ENCODE measurements around the gene ATP2C2.
"Not testable (repeated sequence)": the region's sequence is repeated elsewhere in the genome, so short reads cannot be mapped to it uniquely, and the experiment has no call there.

The ATP2C2 gene

DNA sequence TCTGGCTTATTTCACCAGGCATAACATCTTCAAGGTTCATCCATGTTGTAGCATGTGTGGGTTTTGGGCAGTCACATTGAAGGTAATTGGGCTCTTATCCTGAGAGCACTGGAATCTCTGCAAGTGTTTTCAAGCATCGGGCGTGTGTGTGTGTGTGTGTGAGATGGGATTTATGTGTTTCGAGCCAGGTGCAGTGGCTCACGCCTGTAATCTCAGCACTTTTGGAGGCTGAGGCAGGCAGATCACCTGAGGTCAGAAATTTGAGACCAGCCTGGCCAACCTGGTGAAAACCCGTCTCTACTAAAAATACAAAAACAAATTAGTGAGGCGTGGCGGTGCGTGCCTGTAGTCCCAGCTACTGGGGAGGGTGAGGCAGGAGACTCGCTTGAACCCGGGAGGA lies 27.7 kb downstream of the ATP2C2 start:
- DNase-seq, result not testable (repeated sequence)

DNA sequence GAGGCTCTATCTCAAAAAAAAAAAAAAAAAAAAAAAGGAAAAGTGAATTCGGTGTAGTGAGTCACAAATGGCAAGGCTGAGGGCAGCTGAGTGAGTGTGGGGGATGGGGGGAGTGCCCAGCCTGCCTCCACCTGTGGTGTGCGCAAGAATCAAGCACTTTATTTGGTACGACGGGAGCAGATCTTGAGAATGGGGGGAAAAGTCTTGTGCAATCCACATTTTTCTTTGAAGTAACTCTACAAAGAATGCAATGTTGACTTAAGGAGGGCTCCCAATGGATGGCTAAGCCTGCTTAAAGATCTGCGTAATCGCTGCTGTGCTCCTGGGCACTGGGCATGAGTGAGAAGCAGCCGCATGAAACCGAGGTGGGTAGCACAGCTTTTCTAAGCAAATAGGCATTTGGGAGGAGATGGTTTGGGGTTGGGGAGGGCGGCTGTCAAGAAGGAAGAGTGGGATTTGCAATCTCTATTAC lies 28.2 kb downstream of the ATP2C2 start:
- DNase-seq, result no peak

DNA sequence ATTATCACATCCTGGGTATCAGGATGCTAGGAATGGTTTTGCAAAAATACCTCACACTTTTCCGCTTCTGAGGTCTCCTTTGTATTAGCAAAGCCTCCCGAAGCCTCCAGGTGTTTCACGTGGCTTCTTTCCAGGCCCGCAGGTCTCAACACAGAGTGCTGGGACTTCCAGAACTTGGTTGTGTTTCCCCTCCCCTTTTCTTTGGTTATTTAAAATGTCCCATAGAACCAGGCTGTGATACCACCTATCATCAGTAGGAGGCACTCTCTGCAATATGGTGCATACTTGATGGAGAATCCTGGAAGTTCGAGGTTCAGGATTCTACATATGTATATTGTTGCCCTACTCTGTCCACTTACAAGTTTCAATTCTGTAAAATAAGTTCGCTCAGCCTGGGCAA lies 28.8 kb downstream of the ATP2C2 start:
- no peak for DNase-seq

DNA sequence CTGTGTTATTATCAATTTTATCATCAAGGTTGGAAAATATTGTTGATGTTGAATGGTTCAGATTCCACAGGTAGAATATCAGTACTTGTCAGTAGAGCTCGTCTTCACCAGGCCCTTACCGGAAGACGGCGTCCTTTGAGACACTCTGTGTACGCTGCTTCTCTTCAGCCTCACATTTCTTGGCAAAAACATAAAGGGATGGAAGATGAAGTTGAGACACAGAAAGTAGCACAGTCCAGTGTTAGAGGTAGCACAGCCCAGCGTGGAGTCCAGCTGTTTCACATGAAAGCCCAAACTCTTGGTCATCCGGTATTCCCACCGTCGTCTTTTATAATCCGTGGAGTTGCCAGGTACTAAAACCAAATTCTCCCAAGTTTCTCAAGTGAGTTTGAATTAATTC lies 30.4 kb downstream of the ATP2C2 start:
- peak in 1 of 51 donors; percentile 8 for DNase-seq

DNA sequence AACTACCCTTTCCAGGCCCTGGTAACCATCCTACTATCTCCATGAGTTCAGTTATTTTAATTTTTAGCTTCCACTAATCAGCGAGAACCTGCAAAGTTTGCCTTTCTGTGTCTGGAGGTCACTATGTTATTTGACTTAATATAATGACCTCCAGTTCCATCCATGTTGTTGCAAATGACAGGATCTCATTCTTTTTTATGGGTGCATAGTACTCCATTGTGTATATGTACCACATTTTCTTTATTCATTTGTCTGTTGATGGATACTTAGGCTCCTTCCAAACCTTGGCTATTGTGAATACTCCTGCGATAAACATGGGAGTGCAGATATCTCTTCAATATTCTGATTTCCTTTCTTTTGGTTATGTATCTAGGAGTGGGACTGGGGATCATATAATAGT lies 31.6 kb downstream of the ATP2C2 start:
- DNase-seq, result not testable (repeated sequence)

GRCh38 chr16:84403435-84403834 lies 35.1 kb downstream of the ATP2C2 start:
- DNase-seq, result not testable (repeated sequence)

- no peak for DNase-seq
Observed at GRCh38 chr16:84404324-84404723, 36.0 kb downstream of the ATP2C2 start.

DNA sequence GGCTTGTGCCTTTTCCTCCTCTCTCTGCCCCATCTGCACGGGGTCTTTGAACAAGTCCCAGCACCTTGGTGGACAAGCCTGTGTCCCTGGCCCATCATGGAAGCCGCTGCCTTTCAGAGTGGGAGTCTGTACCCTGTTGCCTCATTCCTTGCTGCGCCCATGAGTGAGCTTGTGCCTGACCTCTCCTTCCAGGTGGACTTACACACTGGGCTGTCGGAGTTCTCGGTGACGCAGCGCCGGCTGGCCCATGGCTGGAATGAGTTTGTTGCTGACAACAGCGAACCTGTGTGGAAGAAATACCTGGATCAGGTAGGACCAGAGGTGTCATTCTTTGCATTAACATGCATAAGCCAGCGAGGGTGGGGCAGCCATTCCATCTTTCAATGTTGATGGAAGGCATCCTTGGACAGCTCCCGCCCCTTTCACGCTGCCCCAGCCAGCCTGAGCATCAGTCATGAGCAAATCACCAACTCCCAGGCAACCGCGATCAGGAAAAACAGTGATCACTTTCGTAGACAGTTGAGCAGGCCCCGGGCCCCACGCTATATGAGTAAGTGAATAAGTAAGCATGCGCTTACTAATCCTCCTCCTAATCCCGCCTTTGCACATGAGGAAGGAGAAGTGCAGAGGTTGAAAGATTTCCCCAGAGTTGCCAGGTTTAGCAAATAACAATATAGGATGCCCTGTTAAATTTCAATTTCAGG lies 36.8 kb downstream of the ATP2C2 start:
- DNase-seq, result no peak

GRCh38 chr16:84406006-84406963 lies 37.9 kb downstream of the ATP2C2 start:
- peak in 50 of 51 donors; percentile 18 to 96 (median 70) for DNase-seq

- no peak for DNase-seq
Observed at GRCh38 chr16:84407588-84408313, 39.4 kb downstream of the ATP2C2 start.

DNA sequence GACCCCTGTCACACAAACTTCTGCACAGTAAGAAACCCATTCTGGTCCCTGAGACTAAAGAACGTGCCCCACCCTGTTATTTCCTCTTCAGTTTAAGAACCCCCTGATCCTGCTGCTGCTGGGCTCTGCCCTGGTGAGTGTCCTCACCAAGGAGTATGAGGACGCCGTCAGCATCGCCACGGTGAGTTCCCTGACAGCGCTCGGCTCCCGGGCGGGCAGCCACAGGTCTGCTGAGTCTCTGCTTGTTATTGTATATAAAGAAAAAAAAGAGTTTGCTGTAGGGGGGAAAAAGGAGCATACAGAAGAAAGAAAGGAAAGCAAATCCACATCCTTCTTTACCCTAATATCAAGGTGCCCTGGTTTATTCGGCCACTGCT lies 40.0 kb downstream of the ATP2C2 start:
- DNase-seq, result no peak

DNA sequence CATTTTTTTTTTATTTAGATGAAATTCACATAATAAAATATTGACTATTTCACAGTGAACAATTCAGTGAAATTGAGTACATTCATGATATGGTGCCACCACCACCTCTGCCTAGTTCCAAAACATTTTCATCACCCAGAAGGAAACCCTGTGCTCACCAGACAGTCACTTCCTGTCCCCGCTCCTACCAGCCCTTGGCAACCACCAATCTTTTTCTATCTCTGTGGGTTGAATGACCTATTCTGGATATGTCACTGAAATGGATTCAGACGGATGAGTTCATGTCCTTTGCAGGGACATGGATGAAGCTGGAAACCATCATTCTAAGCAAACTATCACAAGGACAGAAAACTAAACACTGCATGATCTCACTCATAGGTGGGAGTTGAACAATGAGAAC lies 40.5 kb downstream of the ATP2C2 start:
- DNase-seq, result no peak

DNA sequence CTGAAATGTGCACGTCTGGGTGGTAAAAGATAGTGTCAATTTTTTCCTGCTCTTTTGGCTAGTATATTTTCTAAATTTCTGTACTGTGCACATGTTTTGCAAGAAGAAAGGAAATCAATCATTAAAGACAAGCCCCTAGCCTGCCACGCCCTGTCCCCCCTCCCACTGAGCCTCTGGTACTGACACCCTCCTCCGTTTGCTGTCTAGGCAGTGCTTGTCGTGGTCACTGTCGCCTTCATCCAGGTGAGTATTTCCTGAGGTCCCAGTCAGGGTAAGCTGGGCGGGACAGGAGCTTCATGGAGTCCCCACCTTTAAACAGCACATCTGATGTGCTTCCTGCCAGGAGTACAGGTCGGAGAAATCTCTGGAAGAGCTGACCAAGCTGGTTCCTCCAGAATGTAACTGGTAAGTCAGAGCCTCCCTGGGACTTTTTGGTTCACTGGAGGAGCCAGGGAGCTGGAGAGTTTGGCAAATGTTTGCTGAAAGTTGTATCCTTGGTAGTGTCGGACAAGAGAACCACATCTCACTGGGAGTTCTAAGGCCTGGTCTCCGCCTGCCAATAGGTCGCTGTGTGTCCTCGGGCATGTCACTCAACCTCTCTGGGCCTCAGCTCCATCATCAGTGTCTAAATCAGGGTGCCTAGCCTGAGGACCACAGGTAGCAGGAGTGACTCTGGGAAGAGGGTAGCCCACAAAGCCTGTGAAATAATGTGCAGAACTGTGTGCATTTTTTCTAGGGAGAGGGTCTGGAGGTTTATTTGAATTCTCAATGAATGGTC lies 42.2 kb downstream of the ATP2C2 start:
- no peak for DNase-seq

DNA sequence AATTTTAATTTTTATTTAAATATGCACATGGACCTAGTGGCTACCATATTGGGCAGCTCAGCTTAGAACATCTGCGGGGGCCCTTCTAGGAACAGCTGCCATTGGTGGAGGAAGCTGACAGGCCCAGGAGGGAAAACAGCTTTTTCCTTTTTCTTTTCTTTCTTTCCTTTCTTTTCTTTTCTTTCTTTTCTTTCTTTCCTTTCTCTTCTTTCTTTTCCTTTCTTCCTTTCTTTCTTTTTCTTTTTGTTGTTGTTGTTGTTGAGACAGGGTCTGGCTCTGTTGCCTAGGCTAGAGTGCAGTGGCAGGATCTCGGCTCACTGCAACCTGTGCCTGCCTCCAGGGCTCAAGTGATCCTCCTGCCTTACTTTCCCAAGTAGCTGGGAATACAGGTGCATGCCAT lies 43.4 kb downstream of the ATP2C2 start:
- DNase-seq, result no peak

DNA sequence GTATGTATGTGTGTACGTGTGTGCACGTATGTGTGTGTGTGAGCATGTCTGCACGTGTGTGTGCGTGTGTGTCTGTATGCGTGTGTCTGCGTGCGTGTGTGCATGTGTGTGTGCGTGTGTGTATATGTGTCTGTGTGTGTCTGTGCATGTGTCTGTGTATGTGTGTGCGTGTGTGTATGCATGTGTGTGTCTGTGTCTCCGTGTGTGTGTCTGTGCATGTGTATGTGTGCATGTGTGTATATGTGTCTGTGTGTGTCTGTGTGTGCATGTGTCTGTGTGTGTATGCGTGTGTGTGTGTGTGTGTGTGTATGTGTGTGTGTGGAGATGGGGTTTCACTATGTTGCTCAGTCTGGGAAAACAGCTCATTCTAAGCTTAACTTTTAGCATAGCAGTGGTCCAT lies 43.9 kb downstream of the ATP2C2 start:
- no peak for DNase-seq

DNA sequence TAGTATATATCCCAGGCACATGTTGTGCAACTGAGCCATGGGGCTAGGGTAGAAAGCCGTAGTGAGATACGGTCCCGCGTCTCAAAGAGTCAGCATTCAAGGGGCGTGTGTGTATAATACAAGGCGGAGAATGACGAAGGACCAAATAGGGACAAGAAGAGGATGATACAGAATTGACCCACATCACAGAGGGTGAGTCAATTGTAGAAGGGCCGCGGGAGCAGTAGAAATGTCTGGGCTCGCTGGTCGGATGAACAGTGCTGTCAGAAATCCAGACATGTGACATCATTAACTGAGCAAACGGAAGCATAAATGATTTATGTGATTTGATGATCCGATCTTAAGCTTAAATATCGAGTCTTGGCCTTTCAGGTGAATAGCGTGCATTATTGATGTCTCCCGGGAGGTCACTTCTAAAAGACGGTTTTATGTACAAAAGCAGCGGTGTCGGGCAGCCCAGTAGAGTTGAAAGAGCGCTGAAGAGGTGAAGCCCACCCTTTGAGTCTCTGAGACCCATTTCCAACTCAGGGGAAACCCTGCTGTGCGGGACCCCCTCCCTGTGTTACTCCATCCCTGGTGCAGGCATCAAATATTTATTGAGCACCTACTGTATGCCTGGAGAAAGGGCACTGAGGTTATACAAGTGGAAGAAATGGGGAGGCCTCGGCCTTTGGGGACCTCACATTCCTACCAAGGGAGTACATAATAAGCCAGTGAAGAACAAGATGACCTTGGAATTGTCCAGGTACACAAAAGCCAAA lies 45.1 kb downstream of the ATP2C2 start:
- DNase-seq, result no peak

GRCh38 chr16:84414789-84415326 lies 46.5 kb downstream of the ATP2C2 start:
- no peak for DNase-seq

DNA sequence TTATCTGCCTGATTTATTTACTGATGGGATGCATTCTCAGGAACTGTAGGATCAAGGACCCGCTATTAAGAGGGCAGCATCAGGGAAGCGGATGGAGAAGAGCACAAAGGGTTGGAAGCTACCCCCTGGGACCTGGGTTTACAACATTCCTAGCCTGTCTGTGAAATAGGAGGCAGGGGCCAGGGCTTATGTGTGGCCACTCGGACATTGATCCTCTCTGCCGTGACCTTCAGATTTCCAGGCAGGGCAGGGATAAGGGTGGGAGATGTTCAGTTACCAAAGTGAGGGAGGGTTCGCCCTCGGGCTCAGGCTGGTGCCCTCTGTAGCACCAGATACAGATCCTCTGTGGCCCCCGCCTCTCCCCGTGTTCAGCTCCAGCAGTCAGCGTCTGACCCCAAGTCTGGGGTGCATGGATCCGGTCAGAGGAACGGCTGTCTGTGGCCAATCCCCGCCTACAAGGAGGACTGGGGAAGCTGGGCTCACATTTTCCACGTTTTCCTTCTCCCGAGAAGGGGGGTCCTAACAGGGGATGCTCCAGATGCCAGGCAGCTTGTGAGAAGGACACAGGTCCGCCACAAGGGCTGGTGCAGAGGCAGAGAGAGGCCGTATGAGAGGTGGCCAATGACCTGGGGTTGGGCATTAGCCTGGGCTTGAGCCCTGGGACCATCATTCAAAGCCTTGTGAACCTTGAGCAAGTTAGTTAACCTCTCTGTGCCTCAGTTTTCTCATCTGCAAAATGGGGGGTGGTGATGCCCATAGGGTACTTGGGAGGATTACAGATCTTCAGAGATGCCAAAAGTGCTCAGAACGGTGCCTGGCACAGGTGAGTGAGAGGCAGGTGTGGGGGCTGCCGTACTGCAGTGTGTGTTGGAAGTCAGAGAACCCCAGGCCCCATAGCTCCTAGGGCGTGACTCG lies 48.3 kb downstream of the ATP2C2 start:
- no peak for DNase-seq

Data from hypothalamus (tissue), 51 donors.